Astrocyte (in vitro differentiated cells and primary cell): Measurements from ENCODE around the gene MTMR12.

Experiments
- CTCF ChIP-seq: IDR thresholded peaks from 2 replicates; pipeline ENCODE4 v1.5.1; 2011; ENCODE audit warnings: low read depth, mild to moderate bottlenecking, inconsistent platforms, low read length, moderate library complexity; ENCODE audit not compliant: insufficient read depth
- EZH2 ChIP-seq: IDR thresholded peaks from 2 replicates; pipeline ENCODE4 v1.6.1; 2012; ENCODE audit warnings: mild to moderate bottlenecking, low read length, inconsistent platforms; ENCODE audit not compliant: insufficient read depth

- TF ChIP-seq CTCF = no peak
- TF ChIP-seq EZH2 = no peak
Observed at GRCh38 chr5:32304622-32305021, 8.1 kb downstream of the MTMR12 start.
